ENCODE measurements around the gene TSN.
"Not testable (repeated sequence)": the region's sequence is repeated elsewhere in the genome, so short reads cannot be mapped to it uniquely, and the experiment has no call there.

TSN gene

DNA sequence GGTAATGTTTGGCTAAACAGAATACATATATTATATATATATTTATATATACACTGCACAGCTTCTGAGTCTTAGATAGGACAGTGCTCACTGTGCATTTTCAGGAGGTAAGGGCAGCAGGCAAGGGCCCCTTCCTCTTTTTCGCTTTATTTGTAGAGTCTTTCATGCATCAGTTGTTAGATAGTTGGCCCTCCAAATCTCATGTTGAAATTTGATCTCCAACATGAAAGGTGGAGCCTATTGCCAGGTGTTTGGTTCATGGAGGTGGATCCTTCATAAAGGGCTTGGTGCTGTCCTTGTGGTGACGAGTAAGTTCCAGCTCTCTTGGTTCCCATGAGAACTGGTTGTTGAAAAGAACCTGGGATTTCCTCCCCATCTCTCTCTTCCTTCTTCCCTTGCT, 48.1 kb downstream of the TSN start:
- no peak for DNase-seq

DNA sequence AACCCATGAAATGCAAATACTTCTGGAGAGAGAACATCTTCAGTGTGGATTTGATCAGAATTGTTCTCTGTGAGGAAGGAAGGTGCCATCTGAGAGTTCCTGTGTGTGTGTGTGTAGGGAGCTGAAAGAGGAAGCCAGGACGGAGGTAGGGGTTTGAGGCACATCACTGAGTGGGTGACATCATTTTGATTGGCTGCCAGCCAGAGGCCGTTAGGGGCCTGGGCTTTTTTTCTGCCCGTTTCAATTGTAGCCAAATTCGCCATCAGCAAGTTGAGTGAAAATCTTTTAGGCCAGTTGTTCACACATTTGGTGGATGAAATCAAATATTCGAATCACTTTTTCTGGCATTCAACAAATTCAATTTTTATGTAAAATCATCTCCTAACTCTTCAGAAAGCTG, 48.9 kb downstream of the TSN start:
- DNase-seq: no peak

- no peak for DNase-seq
These were observed 49.7 kb downstream of the TSN start for GRCh38 chr2:121804997-121805765.

- DNase-seq: no peak
These were observed 50.3 kb downstream of the TSN start for GRCh38 chr2:121805766-121806143.

- DNase-seq: not testable (repeated sequence)
These were observed 52.3 kb downstream of the TSN start for GRCh38 chr2:121807771-121808170.

DNA sequence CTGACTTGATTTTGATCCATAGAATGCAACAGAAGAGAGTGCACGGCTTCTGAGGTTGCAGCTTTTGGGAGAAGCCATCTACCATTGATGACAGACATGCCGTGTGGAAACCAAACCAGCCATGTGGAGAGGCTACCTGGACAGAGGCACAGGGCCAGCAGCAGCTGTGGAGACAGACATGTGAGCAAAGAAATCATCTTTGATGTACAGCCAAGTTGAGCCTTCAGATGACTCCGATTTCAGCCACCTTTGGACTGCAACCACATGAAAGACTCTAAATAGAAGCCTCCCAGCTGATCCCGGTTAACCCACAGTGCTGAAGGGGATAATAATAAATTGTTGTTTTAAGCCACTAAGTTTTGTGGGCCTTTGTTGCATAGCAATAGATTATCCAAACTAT, 54.2 kb downstream of the TSN start:
- no peak for DNase-seq

GRCh38 chr2:121810959-121811853, 55.8 kb downstream of the TSN start:
- DNase-seq: peak in 1 of 2 donors; percentile 10

DNA sequence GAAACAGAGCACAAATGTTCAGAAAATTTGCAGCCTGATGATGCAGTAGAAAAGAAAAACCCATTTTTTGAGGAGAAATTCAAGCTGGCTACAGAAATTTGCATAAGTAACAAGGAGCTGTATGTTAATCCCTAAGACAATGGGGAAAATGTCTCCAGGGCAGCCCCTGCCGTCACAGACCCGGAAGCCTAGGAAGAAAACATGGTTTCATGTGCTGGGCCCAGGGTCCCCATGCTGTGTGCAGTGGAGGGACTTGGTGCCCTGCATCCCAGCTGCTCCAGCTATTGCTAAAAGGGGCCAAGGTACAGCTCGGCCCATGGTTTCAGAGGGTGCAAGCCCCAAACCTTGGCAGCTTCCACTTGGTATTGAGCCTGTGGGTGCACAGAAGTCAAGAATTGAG, 57.6 kb downstream of the TSN start:
- DNase-seq: not testable (repeated sequence)

- no peak for DNase-seq
These were observed 59.8 kb downstream of the TSN start for GRCh38 chr2:121815216-121815615.

DNA sequence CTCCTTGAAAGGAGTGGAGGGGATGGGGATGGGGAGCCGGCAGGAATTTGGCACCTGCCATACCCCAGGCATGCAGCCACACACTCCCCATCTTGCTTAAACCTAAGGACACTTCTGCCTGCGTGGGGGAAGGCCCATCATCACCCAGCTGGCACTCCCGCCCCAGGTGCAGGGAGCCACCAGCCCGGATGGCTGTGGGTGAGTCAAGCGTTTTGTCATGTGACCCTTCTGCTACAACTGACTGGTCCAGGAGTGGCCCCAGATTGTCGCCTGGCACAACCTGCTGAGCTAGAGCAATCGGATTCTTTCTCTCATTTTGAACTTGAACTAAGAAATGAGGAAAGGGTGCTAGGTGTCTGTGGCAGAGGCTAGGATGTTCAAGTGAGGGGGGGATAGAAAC, 61.3 kb downstream of the TSN start:
- DNase-seq: no peak

- DNase-seq: not testable (repeated sequence)
These were observed 61.9 kb downstream of the TSN start for GRCh38 chr2:121817304-121817703.
